Neural progenitor cell (in vitro differentiated cells): ENCODE measurements around the gene ITPR3.

Source experiments
- CTCF ChIP-seq: fragments of 200-600 bp; sonication (generic); IDR thresholded peaks from 2 replicates; pipeline ENCODE4 v1.5.1; 2017; ENCODE audit warnings: antibody characterized with exemption, mild to moderate bottlenecking
- EZH2 ChIP-seq: fragments of 200-600 bp; sonication (generic); IDR thresholded peaks from 2 replicates; pipeline ENCODE4 v1.6.1; 2017; ENCODE audit warnings: antibody characterized with exemption, mild to moderate bottlenecking, moderate library complexity
- EZH2phosphoT487 ChIP-seq: fragments of 200-600 bp; sonication (generic); IDR thresholded peaks from 2 replicates; pipeline ENCODE4 v1.6.1; 2017; ENCODE audit warnings: antibody characterized with exemption

- TF ChIP-seq CTCF: no peak
- TF ChIP-seq EZH2phosphoT487: no peak
- TF ChIP-seq EZH2: no peak
These were observed 107.3 kb downstream of the ITPR3 start for GRCh38 chr6:33728438-33728837.
